ENCODE measurements around the gene RNF10.
"Not testable (repeated sequence)": the region's sequence is repeated elsewhere in the genome, so short reads cannot be mapped to it uniquely, and the experiment has no call there.

The RNF10 gene

DNA sequence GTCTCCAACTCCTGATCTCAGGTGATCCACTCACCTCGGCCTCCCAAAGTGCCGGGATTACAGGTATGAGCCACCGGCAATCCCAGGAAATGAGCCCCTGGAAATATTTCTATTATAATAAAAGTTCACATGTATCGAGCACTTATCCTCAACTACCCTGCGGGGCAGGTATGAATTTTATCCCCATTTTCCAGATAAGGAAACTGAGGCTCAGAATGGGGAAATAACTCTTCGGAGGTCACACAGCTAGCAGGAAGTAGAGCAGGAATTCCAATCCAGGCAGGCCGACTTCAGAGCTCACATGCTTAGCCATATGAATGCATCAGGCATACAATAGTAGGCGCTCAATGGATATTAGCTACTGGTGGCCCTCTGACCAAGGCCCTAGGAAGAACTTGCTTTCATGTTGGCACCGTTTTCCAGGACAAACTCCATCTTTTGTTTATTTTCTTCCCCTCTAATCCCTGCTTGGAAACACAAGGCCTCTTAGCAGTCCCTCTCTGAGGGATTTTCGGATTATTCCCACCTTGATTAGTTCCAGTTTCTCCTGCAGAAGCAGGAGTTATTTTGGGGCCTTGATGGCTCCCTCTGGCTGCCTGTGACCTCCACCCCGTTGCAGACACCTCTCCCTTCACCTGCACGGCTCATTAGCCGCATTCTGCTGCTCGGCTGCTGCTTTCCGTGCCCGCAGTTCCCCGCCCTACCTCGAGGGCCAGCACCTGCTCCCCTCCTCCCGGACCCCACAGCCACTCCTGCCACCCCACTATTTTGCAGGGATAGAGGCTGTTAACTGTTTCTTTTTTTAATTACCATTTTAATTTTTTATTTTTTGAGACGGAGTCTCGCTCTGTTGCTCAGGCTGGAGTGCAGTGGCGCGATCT is 65.8 kb downstream of the RNF10 start:
- no peak overlapping the region; the same call in 1 of the 2 replicates for H2AFZ ChIP-seq (ENCODE audit: low read depth, low read length)

DNA sequence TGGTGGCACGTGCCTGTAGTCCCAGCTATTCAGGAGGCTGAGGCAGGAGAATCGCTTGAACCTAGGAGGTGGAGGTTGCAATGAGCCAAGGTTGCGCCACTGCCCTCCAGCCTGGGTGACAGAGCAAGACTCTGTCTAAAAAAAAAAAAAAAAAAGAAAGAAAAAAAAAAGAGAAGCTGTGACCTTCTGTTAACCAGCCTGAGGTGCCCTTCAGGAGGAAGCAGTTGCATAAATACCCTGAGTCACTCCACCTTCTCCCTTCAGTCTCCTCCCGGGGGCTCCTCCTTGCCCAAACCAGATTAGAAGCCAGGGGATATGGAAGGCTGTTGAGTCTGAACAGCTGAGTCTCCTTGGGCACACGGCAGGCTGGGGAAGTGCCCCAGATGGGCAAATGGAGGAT is 68.3 kb downstream of the RNF10 start:
- H4K20me1 ChIP-seq (ENCODE audit: insufficient read depth, low read length); H3K4me3 ChIP-seq (ENCODE audit: low read length); H3K79me2 ChIP-seq (ENCODE audit: low read length); H3K36me3 ChIP-seq (replicated peaks; ENCODE audit: low read depth, low read length); H2AFZ ChIP-seq (ENCODE audit: low read depth, low read length); H3K9ac ChIP-seq (ENCODE audit: low read length); H3K4me1 ChIP-seq (ENCODE audit: low read length); H3K27me3 ChIP-seq (ENCODE audit: low read depth, low read length); H3K27ac ChIP-seq (ENCODE audit: low read length); H3K4me2 ChIP-seq (ENCODE audit: low read length); H3K9me3 ChIP-seq (ENCODE audit: insufficient read depth, low read length): not testable (repeated sequence)

More for the DNA sequence above, 65.8 kb downstream of the RNF10 start:
- Histone ChIP-seq H3K36me3 (replicated peaks; ENCODE audit: low read depth, low read length) (no peaks in the 10 kb centered on the region), H3K27ac (ENCODE audit: low read length) (no peak overlapping the region), H3K9ac (ENCODE audit: low read length) (no peak overlapping the region), H3K4me2 (ENCODE audit: low read length) (no peak overlapping the region), H3K27me3 (ENCODE audit: low read depth, low read length) (no peaks in the 10 kb centered on the region; the same call in 1 of the 2 replicates), H3K4me3 (ENCODE audit: low read length) (no peak overlapping the region), H4K20me1 (ENCODE audit: insufficient read depth, low read length) (no peaks in the 10 kb centered on the region), H3K9me3 (ENCODE audit: insufficient read depth, low read length) (no peaks in the 10 kb centered on the region), H3K4me1 (ENCODE audit: low read length) (peaks cover 6% of the 10 kb centered on the region), H3K79me2 (ENCODE audit: low read length) (no peaks in the 10 kb centered on the region)
- TF ChIP-seq, protein P1, sequence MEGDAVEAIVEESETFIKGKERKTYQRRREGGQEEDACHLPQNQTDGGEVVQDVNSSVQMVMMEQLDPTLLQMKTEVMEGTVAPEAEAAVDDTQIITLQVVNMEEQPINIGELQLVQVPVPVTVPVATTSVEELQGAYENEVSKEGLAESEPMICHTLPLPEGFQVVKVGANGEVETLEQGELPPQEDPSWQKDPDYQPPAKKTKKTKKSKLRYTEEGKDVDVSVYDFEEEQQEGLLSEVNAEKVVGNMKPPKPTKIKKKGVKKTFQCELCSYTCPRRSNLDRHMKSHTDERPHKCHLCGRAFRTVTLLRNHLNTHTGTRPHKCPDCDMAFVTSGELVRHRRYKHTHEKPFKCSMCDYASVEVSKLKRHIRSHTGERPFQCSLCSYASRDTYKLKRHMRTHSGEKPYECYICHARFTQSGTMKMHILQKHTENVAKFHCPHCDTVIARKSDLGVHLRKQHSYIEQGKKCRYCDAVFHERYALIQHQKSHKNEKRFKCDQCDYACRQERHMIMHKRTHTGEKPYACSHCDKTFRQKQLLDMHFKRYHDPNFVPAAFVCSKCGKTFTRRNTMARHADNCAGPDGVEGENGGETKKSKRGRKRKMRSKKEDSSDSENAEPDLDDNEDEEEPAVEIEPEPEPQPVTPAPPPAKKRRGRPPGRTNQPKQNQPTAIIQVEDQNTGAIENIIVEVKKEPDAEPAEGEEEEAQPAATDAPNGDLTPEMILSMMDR (IDR thresholded peaks at IDR 0.05; ENCODE audit: low read depth, low read length): no peak
- TF ChIP-seq EZH2phosphoT487 (IDR thresholded peaks at IDR 0.05; ENCODE audit: low read depth): no peak

DNA sequence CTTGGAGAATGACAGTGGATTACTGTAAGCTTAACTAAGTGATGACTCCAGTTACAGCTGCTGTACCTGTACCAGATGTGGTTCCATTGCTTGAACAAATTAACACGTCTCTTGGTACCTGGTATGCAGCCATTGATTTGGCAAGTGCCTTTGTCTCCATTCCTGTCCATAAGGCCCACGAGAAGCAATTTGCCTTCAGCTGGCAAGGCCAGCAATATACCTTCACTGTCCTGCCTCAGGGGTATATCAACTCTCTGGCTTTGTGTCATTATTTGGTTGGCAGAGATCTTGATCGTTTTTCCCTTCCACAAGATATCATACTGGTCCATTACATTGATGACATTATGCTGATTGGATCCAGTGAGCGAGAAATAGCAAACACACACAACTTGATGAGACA is 76.4 kb downstream of the RNF10 start:
- no peak overlapping the region for H3K27ac ChIP-seq (ENCODE audit: low read length)
- no peaks in the 10 kb centered on the region for H3K4me1 ChIP-seq (ENCODE audit: low read length)
- H3K27me3 ChIP-seq (ENCODE audit: low read depth, low read length): no peaks in the 10 kb centered on the region
- TF ChIP-seq EZH2phosphoT487 (IDR thresholded peaks at IDR 0.05; ENCODE audit: low read depth): no peak
- TF ChIP-seq, protein P1 (IDR thresholded peaks at IDR 0.05; ENCODE audit: low read depth, low read length): no peak
- no peak overlapping the region for H3K4me2 ChIP-seq (ENCODE audit: low read length)
- no peak overlapping the region for H3K9ac ChIP-seq (ENCODE audit: low read length)
- H4K20me1 ChIP-seq (ENCODE audit: insufficient read depth, low read length): no peaks in the 10 kb centered on the region
- no peaks in the 10 kb centered on the region for H3K79me2 ChIP-seq (ENCODE audit: low read length)
- no peak overlapping the region for H3K4me3 ChIP-seq (ENCODE audit: low read length)
- no peaks in the 10 kb centered on the region for H3K36me3 ChIP-seq (replicated peaks; ENCODE audit: low read depth, low read length)
- H3K9me3 ChIP-seq (ENCODE audit: insufficient read depth, low read length): no peaks in the 10 kb centered on the region
- no peak overlapping the region for H2AFZ ChIP-seq (ENCODE audit: low read depth, low read length)

DNA sequence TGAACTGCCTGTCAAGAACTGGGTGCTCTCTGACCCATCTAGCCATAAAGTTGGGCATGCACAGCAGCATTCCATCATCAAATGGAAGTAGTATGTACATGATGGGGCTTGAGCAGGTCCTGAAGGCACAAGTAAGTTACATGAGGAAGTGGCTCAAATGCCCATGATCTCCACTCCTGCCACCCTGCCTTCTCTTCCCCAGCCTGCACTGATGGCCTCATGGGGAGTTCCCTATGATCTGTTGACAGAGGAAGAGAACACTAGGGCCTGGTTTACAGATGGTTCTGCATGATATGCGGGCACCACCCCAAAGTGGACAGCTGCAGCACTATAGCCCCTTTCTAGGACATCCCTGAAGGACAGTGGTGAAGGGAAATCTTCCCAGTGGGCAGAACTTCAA is 77.4 kb downstream of the RNF10 start:
- not testable (repeated sequence) for H3K27ac ChIP-seq (ENCODE audit: low read length); H3K79me2 ChIP-seq (ENCODE audit: low read length); H3K36me3 ChIP-seq (replicated peaks; ENCODE audit: low read depth, low read length)

DNA sequence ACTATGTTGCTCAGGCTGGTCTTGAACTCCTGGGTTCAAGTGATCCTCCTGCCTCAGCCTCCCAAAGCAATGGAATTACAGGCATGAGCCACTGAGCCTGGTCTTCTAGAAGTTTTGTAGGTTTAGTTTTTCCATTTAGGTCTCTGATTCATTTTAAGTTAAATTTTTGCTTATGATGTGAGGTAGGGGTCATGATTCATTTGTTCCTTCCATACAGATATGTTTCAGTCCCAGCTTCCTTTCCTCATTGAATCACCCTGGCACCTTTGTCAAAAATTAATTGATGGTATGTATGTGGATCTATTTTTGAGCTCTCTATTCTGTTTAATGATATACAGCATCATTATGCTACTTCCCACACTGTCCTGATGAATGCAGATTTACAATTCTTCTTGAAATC is 80.7 kb downstream of the RNF10 start:
- Histone ChIP-seq H3K9me3 (ENCODE audit: insufficient read depth, low read length) (no peaks in the 10 kb centered on the region), H2AFZ (ENCODE audit: low read depth, low read length) (no peak overlapping the region), H3K27me3 (ENCODE audit: low read depth, low read length) (peaks cover 15% of the 10 kb centered on the region), H3K4me2 (ENCODE audit: low read length) (no peak overlapping the region), H4K20me1 (ENCODE audit: insufficient read depth, low read length) (no peaks in the 10 kb centered on the region), H3K79me2 (ENCODE audit: low read length) (no peaks in the 10 kb centered on the region), H3K27ac (ENCODE audit: low read length) (no peak overlapping the region), H3K36me3 (replicated peaks; ENCODE audit: low read depth, low read length) (no peaks in the 10 kb centered on the region), H3K9ac (ENCODE audit: low read length) (no peak overlapping the region), H3K4me3 (ENCODE audit: low read length) (no peak overlapping the region), H3K4me1 (ENCODE audit: low read length) (no peaks in the 10 kb centered on the region)
- TF ChIP-seq, protein P1 (IDR thresholded peaks at IDR 0.05; ENCODE audit: low read depth, low read length): no peak
- TF ChIP-seq EZH2phosphoT487 (IDR thresholded peaks at IDR 0.05; ENCODE audit: low read depth): no peak

More for the DNA sequence above, 77.4 kb downstream of the RNF10 start:
- H3K9me3 ChIP-seq (ENCODE audit: insufficient read depth, low read length); H4K20me1 ChIP-seq (ENCODE audit: insufficient read depth, low read length); H3K4me3 ChIP-seq (ENCODE audit: low read length); H3K9ac ChIP-seq (ENCODE audit: low read length); H3K4me1 ChIP-seq (ENCODE audit: low read length); H3K27me3 ChIP-seq (ENCODE audit: low read depth, low read length); H2AFZ ChIP-seq (ENCODE audit: low read depth, low read length); H3K4me2 ChIP-seq (ENCODE audit: low read length): not testable (repeated sequence)

DNA sequence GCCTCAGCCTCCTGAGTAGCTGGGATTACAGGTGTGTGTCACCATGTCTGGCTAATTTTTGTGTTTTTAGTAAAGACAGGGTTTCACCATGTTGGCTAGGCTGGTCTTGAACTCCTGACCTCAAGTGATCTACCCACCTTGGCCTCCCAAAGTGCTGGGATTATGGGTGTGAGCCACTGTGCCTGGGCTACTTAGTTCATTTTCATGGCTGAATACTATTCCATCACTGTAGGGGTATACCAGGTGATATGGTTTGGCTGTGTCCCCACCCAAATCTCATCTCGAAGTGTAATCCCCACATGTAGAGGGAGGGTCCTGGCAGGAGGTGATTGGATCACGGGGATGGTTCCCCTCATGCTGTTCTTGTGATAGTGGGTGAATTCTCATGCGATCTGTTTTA is 83.0 kb downstream of the RNF10 start:
- not testable (repeated sequence) for H3K27ac ChIP-seq (ENCODE audit: low read length); H3K36me3 ChIP-seq (replicated peaks; ENCODE audit: low read depth, low read length); H3K4me3 ChIP-seq (ENCODE audit: low read length); H4K20me1 ChIP-seq (ENCODE audit: insufficient read depth, low read length); H3K9ac ChIP-seq (ENCODE audit: low read length); H2AFZ ChIP-seq (ENCODE audit: low read depth, low read length); H3K4me2 ChIP-seq (ENCODE audit: low read length); H3K79me2 ChIP-seq (ENCODE audit: low read length); H3K9me3 ChIP-seq (ENCODE audit: insufficient read depth, low read length); H3K4me1 ChIP-seq (ENCODE audit: low read length)
- H3K27me3 ChIP-seq (ENCODE audit: low read depth, low read length): peaks cover 18% of the 10 kb centered on the region

DNA sequence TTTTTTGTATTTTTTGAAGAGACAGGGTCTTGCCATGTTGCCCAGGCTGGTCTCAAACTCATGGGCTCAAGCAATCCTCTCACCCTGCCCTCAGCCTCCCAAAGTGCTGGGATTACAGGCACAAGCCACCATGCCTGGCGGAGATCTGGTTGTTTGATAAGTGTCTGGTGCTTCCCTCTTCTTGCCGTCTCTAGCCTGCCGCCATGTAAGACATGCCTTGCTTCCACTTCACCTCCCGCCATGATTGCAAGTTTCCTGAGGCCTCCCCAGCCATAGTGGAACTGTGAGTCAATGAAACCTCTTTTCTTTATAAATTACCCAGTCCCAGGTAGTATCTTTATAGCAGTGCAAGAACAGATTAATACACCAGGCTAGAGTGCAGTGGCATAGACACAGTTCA is 83.6 kb downstream of the RNF10 start:
- H3K4me3 ChIP-seq (ENCODE audit: low read length); H3K9ac ChIP-seq (ENCODE audit: low read length); H3K27ac ChIP-seq (ENCODE audit: low read length); H3K4me2 ChIP-seq (ENCODE audit: low read length); H3K4me1 ChIP-seq (ENCODE audit: low read length); H3K9me3 ChIP-seq (ENCODE audit: insufficient read depth, low read length); H2AFZ ChIP-seq (ENCODE audit: low read depth, low read length); H3K36me3 ChIP-seq (replicated peaks; ENCODE audit: low read depth, low read length); H3K79me2 ChIP-seq (ENCODE audit: low read length); H4K20me1 ChIP-seq (ENCODE audit: insufficient read depth, low read length): not testable (repeated sequence)
- H3K27me3 ChIP-seq (ENCODE audit: low read depth, low read length): peaks cover 18% of the 10 kb centered on the region
